Measurements from ENCODE around the gene SAG. TPM values are rescaled to one million over a fixed set of nuclear protein-coding genes. Genes with fewer than 3 reads are reported as not detected.

SAG gene
- total RNA-seq, 1 experiment from 2014 or later = not detected

DNA sequence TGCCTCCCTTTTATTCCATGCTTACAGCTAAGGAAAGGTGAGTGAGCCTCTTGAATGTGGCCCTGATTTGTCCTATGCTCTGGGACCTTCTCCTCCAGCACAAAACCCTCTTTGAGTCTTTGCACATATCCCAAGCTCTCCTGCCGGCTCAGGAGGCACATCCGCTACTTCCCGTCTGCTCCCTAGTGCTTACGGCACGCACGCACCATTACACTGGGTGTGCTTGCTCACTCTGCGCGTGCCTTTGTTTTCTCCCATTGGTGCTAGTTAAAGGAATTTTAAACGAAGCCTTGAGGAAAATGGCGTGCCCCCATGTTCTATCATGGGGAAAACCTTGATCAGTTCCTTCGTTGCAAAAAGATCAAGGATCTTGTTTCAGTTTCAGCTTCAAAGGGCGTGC is 38.8 kb downstream of the SAG start:
- intact Hi-C loops (cut with micrococcal nuclease; ENCODE audit: unreplicated experiment) = no loop called here

DNA sequence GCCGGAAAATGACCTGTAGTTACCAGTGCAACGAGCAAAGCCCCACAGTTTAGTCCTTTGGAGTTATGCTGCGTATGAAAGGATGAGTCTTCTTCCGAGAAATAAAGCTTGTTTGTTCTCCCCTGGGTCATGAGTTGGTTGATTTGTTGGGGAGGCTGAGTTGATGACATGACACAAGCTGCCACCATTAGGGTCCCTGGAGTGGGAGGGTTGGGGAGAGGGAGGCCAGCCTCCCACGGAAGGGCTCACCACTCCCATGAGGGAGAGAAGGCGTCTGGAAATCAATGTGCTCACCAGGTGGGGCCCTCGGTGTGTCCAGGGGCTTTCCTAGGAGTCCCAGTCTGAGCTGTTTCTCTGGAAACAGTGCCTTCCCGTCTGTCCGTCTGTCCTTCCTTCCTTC is 39.3 kb downstream of the SAG start:
- DNase-seq (ENCODE audit: low read depth, low spot score) = no peak
- H3K27me3 ChIP-seq (ENCODE audit: control insufficient read depth, insufficient read depth, low read length) = no peaks in the 10 kb centered on the region
- POLR2A ChIA-PET = no interaction called here
- H3K4me3 ChIP-seq (ENCODE audit: low read depth in 2 of 2, low read length in 2 of 2) = no peak overlapping the region
- no TSS peak for BruUV-seq (replicated peaks)
- peak overlapping the region; percentile 97 for H3K27ac ChIP-seq (ENCODE audit: low read length)
- intact Hi-C loops (cut with micrococcal nuclease; ENCODE audit: unreplicated experiment) = no loop called here
- TF ChIP-seq SIN3A (IDR thresholded peaks at IDR 0.05; ENCODE audit: borderline replicate concordance, insufficient read depth, low read depth, low read length) = no peak
- TF ChIP-seq, protein P1, sequence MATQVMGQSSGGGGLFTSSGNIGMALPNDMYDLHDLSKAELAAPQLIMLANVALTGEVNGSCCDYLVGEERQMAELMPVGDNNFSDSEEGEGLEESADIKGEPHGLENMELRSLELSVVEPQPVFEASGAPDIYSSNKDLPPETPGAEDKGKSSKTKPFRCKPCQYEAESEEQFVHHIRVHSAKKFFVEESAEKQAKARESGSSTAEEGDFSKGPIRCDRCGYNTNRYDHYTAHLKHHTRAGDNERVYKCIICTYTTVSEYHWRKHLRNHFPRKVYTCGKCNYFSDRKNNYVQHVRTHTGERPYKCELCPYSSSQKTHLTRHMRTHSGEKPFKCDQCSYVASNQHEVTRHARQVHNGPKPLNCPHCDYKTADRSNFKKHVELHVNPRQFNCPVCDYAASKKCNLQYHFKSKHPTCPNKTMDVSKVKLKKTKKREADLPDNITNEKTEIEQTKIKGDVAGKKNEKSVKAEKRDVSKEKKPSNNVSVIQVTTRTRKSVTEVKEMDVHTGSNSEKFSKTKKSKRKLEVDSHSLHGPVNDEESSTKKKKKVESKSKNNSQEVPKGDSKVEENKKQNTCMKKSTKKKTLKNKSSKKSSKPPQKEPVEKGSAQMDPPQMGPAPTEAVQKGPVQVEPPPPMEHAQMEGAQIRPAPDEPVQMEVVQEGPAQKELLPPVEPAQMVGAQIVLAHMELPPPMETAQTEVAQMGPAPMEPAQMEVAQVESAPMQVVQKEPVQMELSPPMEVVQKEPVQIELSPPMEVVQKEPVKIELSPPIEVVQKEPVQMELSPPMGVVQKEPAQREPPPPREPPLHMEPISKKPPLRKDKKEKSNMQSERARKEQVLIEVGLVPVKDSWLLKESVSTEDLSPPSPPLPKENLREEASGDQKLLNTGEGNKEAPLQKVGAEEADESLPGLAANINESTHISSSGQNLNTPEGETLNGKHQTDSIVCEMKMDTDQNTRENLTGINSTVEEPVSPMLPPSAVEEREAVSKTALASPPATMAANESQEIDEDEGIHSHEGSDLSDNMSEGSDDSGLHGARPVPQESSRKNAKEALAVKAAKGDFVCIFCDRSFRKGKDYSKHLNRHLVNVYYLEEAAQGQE (IDR thresholded peaks at IDR 0.05; ENCODE audit: insufficient read depth in 1 of 2, low read depth in 2 of 2, low read length in 1 of 2) = no peak
- TF ChIP-seq POLR2AphosphoS5 (IDR thresholded peaks at IDR 0.05; ENCODE audit: low read depth, low read length) = no peak
- TF ChIP-seq TCF7L2 (IDR thresholded peaks at IDR 0.05; ENCODE audit: low read depth, low read length) = no peak
- TF ChIP-seq, protein P2, sequence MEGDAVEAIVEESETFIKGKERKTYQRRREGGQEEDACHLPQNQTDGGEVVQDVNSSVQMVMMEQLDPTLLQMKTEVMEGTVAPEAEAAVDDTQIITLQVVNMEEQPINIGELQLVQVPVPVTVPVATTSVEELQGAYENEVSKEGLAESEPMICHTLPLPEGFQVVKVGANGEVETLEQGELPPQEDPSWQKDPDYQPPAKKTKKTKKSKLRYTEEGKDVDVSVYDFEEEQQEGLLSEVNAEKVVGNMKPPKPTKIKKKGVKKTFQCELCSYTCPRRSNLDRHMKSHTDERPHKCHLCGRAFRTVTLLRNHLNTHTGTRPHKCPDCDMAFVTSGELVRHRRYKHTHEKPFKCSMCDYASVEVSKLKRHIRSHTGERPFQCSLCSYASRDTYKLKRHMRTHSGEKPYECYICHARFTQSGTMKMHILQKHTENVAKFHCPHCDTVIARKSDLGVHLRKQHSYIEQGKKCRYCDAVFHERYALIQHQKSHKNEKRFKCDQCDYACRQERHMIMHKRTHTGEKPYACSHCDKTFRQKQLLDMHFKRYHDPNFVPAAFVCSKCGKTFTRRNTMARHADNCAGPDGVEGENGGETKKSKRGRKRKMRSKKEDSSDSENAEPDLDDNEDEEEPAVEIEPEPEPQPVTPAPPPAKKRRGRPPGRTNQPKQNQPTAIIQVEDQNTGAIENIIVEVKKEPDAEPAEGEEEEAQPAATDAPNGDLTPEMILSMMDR (IDR thresholded peaks at IDR 0.05) = no peak
- H3K9me3 ChIP-seq (ENCODE audit: control insufficient read depth, insufficient read depth, low read depth, low read length) = no peaks in the 10 kb centered on the region
- CTCF ChIA-PET = interaction anchor here (0.7 kb wide), 1 partner anchor 12 kb away, joined by 4 read pairs; no protein-coding TSS in a partner anchor
- H3K36me3 ChIP-seq (ENCODE audit: control insufficient read depth, insufficient read depth, low read length) = no peaks in the 10 kb centered on the region
- H3K4me1 ChIP-seq (ENCODE audit: control insufficient read depth, insufficient read depth, low read length) = peaks cover 36% of the 10 kb centered on the region
- no peak for ATAC-seq
- in situ Hi-C loops (cut with HindIII; ENCODE audit: low pct_unique_long_range_greater_than_20kb, low sequenced_read_pairs) = loop anchor here (5.0 kb wide), 1 partner anchor 50 kb away; no protein-coding TSS in a partner anchor

More for the DNA sequence above, 38.8 kb downstream of the SAG start:
- ChIA-PET POLR2A (interaction anchor here (0.6 to 0.7 kb wide), 2 partner anchors 10 to 315 kb away, joined by 3 read pairs; no protein-coding TSS in a partner anchor), CTCF (no interaction called here)
- Histone ChIP-seq H3K36me3 (ENCODE audit: control insufficient read depth, insufficient read depth, low read length) (no peaks in the 10 kb centered on the region), H3K9me3 (ENCODE audit: control insufficient read depth, insufficient read depth, low read depth, low read length) (no peaks in the 10 kb centered on the region), H3K4me3 (ENCODE audit: low read depth in 2 of 2, low read length in 2 of 2) (no peak overlapping the region), H3K27ac (ENCODE audit: low read length) (peak overlapping the region; percentile 97; the same call in 1 of the 2 replicates), H3K4me1 (ENCODE audit: control insufficient read depth, insufficient read depth, low read length) (peaks cover 33% of the 10 kb centered on the region), H3K27me3 (ENCODE audit: control insufficient read depth, insufficient read depth, low read length) (no peaks in the 10 kb centered on the region)
- TF ChIP-seq, protein P1 (IDR thresholded peaks at IDR 0.05; ENCODE audit: insufficient read depth in 1 of 2, low read depth in 2 of 2, low read length in 1 of 2) = no peak
- TF ChIP-seq SIN3A (IDR thresholded peaks at IDR 0.05; ENCODE audit: borderline replicate concordance, insufficient read depth, low read depth, low read length) (no peak), TCF7L2 (IDR thresholded peaks at IDR 0.05; ENCODE audit: low read depth, low read length) (no peak), POLR2AphosphoS5 (IDR thresholded peaks at IDR 0.05; ENCODE audit: low read depth, low read length) (no peak)
- TF ChIP-seq, protein P2 (IDR thresholded peaks at IDR 0.05) = no peak
- no TSS peak for BruUV-seq (replicated peaks)
- in situ Hi-C loops (cut with HindIII; ENCODE audit: low pct_unique_long_range_greater_than_20kb, low sequenced_read_pairs) = loop anchor here (5.0 kb wide), 1 partner anchor 51 kb away; no protein-coding TSS in a partner anchor
- DNase-seq (ENCODE audit: low read depth, low spot score) = no peak
- ATAC-seq = no peak

Data from Panc1 (cell line).